ENCODE data around the gene ADAMTS3.

ADAMTS3 gene

DNA sequence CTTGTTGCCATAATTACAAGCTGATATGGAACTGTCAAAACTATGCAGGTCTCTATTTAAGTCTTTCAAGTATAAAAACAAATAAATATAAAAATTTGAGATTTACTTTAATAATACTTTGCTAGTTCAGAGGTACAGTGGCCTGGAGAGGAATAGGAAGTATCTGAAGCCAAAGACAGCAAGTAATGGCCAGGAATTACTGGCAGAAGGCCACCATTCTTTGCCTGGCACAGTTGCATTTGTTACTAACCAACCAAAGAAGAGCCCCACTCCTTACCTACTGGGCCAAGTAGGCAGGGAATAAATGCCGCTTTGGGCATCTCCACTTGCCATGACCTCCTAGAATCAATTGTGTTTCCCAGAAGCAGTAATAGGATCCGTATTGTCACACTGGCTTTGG lies 13.8 kb upstream of the ADAMTS3 start (continued):
- no peak for TF ChIP-seq ARNTL (CRISPR knock-in tag; IDR thresholded peaks at IDR 0.05; ENCODE audit: borderline replicate concordance, low read depth)

DNA sequence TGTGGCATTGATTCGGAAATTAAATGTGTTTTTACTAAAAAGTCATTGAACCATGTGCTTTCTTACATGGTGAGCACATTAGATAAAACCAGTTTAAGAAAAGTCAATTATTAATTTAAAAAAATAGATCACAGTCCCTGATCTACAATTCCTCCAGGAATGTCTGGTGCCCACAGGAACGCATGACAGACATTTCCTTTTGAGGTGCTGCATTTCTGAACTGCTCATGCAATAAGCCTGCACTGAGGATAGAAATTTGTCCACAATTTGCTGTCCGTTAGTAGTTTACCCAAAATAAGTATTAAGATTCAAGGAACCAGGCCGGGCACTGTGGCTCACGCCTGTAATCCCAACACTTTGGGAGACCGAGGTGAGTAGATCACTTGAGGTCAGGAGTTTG lies 8.2 kb upstream of the ADAMTS3 start:
- TF ChIP-seq SNAI2 (CRISPR knock-in tag; IDR thresholded peaks at IDR 0.05) (no peak), CSDC2 (CRISPR knock-in tag; IDR thresholded peaks at IDR 0.05) (no peak), OSR1 (CRISPR knock-in tag; IDR thresholded peaks at IDR 0.05) (no peak), GLIS3 (CRISPR knock-in tag; IDR thresholded peaks at IDR 0.05) (no peak), RARB (CRISPR knock-in tag; IDR thresholded peaks at IDR 0.05) (no peak), ARNTL (CRISPR knock-in tag; IDR thresholded peaks at IDR 0.05; ENCODE audit: borderline replicate concordance, low read depth) (no peak), ZNF565 (CRISPR knock-in tag; conservative IDR thresholded peaks at IDR 0.05; ENCODE audit: low read depth) (no peak), ZC3H10 (CRISPR knock-in tag; IDR thresholded peaks at IDR 0.05) (no peak), ZFP3 (CRISPR knock-in tag; IDR thresholded peaks at IDR 0.05) (no peak), ZNF8 (CRISPR knock-in tag; IDR thresholded peaks at IDR 0.05) (no peak), ESRRG (CRISPR knock-in tag; IDR thresholded peaks at IDR 0.05) (no peak), ISL1 (CRISPR knock-in tag; IDR thresholded peaks at IDR 0.05) (no peak), BACH2 (CRISPR knock-in tag; IDR thresholded peaks at IDR 0.05; ENCODE audit: borderline replicate concordance) (no peak)
- TF ChIP-seq, protein P1, sequence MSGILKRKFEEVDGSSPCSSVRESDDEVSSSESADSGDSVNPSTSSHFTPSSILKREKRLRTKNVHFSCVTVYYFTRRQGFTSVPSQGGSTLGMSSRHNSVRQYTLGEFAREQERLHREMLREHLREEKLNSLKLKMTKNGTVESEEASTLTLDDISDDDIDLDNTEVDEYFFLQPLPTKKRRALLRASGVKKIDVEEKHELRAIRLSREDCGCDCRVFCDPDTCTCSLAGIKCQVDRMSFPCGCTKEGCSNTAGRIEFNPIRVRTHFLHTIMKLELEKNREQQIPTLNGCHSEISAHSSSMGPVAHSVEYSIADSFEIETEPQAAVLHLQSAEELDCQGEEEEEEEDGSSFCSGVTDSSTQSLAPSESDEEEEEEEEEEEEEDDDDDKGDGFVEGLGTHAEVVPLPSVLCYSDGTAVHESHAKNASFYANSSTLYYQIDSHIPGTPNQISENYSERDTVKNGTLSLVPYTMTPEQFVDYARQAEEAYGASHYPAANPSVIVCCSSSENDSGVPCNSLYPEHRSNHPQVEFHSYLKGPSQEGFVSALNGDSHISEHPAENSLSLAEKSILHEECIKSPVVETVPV (CRISPR knock-in tag; IDR thresholded peaks at IDR 0.05) = no peak
- TF ChIP-seq, protein P2, sequence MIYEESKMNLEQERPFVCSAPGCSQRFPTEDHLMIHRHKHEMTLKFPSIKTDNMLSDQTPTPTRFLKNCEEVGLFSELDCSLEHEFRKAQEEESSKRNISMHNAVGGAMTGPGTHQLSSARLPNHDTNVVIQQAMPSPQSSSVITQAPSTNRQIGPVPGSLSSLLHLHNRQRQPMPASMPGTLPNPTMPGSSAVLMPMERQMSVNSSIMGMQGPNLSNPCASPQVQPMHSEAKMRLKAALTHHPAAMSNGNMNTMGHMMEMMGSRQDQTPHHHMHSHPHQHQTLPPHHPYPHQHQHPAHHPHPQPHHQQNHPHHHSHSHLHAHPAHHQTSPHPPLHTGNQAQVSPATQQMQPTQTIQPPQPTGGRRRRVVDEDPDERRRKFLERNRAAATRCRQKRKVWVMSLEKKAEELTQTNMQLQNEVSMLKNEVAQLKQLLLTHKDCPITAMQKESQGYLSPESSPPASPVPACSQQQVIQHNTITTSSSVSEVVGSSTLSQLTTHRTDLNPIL (CRISPR knock-in tag; IDR thresholded peaks at IDR 0.05; ENCODE audit: low read depth) = no peak
- TF ChIP-seq, protein P3, sequence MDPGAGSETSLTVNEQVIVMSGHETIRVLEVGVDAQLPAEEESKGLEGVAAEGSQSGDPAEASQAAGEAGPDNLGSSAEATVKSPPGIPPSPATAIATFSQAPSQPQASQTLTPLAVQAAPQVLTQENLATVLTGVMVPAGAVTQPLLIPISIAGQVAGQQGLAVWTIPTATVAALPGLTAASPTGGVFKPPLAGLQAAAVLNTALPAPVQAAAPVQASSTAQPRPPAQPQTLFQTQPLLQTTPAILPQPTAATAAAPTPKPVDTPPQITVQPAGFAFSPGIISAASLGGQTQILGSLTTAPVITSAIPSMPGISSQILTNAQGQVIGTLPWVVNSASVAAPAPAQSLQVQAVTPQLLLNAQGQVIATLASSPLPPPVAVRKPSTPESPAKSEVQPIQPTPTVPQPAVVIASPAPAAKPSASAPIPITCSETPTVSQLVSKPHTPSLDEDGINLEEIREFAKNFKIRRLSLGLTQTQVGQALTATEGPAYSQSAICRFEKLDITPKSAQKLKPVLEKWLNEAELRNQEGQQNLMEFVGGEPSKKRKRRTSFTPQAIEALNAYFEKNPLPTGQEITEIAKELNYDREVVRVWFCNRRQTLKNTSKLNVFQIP (CRISPR knock-in tag; IDR thresholded peaks at IDR 0.05; ENCODE audit: borderline replicate concordance, low read depth) = no peak
- TF ChIP-seq, protein P4, sequence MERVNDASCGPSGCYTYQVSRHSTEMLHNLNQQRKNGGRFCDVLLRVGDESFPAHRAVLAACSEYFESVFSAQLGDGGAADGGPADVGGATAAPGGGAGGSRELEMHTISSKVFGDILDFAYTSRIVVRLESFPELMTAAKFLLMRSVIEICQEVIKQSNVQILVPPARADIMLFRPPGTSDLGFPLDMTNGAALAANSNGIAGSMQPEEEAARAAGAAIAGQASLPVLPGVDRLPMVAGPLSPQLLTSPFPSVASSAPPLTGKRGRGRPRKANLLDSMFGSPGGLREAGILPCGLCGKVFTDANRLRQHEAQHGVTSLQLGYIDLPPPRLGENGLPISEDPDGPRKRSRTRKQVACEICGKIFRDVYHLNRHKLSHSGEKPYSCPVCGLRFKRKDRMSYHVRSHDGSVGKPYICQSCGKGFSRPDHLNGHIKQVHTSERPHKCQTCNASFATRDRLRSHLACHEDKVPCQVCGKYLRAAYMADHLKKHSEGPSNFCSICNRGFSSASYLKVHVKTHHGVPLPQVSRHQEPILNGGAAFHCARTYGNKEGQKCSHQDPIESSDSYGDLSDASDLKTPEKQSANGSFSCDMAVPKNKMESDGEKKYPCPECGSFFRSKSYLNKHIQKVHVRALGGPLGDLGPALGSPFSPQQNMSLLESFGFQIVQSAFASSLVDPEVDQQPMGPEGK (CRISPR knock-in tag; IDR thresholded peaks at IDR 0.05; ENCODE audit: borderline replicate concordance) = no peak
- TF ChIP-seq, protein P5, sequence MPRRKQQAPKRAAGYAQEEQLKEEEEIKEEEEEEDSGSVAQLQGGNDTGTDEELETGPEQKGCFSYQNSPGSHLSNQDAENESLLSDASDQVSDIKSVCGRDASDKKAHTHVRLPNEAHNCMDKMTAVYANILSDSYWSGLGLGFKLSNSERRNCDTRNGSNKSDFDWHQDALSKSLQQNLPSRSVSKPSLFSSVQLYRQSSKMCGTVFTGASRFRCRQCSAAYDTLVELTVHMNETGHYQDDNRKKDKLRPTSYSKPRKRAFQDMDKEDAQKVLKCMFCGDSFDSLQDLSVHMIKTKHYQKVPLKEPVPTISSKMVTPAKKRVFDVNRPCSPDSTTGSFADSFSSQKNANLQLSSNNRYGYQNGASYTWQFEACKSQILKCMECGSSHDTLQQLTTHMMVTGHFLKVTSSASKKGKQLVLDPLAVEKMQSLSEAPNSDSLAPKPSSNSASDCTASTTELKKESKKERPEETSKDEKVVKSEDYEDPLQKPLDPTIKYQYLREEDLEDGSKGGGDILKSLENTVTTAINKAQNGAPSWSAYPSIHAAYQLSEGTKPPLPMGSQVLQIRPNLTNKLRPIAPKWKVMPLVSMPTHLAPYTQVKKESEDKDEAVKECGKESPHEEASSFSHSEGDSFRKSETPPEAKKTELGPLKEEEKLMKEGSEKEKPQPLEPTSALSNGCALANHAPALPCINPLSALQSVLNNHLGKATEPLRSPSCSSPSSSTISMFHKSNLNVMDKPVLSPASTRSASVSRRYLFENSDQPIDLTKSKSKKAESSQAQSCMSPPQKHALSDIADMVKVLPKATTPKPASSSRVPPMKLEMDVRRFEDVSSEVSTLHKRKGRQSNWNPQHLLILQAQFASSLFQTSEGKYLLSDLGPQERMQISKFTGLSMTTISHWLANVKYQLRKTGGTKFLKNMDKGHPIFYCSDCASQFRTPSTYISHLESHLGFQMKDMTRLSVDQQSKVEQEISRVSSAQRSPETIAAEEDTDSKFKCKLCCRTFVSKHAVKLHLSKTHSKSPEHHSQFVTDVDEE (CRISPR knock-in tag; IDR thresholded peaks at IDR 0.05) = no peak
- no peak for ATAC-seq

DNA sequence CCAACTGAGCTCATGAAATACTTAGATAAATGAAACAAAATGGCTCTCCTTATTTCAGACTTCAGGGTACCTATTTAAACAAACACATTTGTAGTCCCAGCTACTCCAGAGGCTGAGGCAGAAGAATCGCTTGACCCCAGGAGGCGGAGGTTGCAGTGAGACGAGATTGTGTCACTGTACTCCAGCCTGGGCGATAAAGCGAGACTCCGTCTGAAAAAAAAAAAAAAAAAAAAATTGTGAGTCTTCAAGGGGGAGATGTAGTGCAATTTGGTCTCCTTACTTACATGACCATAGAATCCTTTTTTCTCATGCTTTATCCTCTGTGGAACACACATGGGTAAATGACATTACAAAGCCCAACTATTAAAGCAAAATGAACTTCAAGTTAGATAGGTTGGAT lies 2.3 kb upstream of the ADAMTS3 start:
- TF ChIP-seq ZNF565 (CRISPR knock-in tag; conservative IDR thresholded peaks at IDR 0.05; ENCODE audit: low read depth) = no peak
- TF ChIP-seq RARB (CRISPR knock-in tag; IDR thresholded peaks at IDR 0.05) = no peak
- TF ChIP-seq, protein P4 (CRISPR knock-in tag; IDR thresholded peaks at IDR 0.05; ENCODE audit: borderline replicate concordance) = no peak
- TF ChIP-seq ZNF8 (CRISPR knock-in tag; IDR thresholded peaks at IDR 0.05) = no peak
- TF ChIP-seq ZNF70 (CRISPR knock-in tag; IDR thresholded peaks at IDR 0.05) = no peak
- no peak for TF ChIP-seq ZC3H10 (CRISPR knock-in tag; IDR thresholded peaks at IDR 0.05)
- no peak for TF ChIP-seq BACH2 (CRISPR knock-in tag; IDR thresholded peaks at IDR 0.05; ENCODE audit: borderline replicate concordance)
- no peak for TF ChIP-seq SNAI2 (CRISPR knock-in tag; IDR thresholded peaks at IDR 0.05)
- TF ChIP-seq, protein P2 (CRISPR knock-in tag; IDR thresholded peaks at IDR 0.05; ENCODE audit: low read depth) = no peak
- no peak for ATAC-seq

Measured in SK-N-SH treated with all-trans-retinoic acid at 6 μM for 48 hours (cell line).